ENCODE measurements around the gene AKAP3. TPM values are rescaled to one million over a fixed set of nuclear protein-coding genes. Genes with fewer than 3 reads are reported as not detected.

The AKAP3 gene
- total RNA-seq, 1 donor from 2014 or later = 1.4 TPM

Other genes starting within 250 kb of the AKAP3 start
- gene FGF6, start 203.2 kb downstream of the AKAP3 start, total RNA-seq = not detected in 2 replicates
- 2.7 and 5.3 TPM in 2 replicates for gene RAD51AP1, start 110.2 kb downstream of the AKAP3 start, total RNA-seq
- 33.9 and 40.0 TPM in 2 replicates for gene DYRK4, start 86.8 kb downstream of the AKAP3 start, total RNA-seq
- 97.8 and 101 TPM in 2 replicates for gene NDUFA9, start 63 bp upstream of the AKAP3 start, total RNA-seq
- gene GALNT8, start 71.3 kb upstream of the AKAP3 start, total RNA-seq = 6.4 and 6.8 TPM in 2 replicates